K562 (cell line): ENCODE results near the gene GLDC. TPM values are rescaled to one million over a fixed set of nuclear protein-coding genes. Genes with fewer than 3 reads are reported as not detected.

Source experiments
- ATAC-seq: fragments of 200-7000 bp; cut with Tn5 transposase; 3 replicates; pipeline ENCODE4 v1.9.1; 2020; ENCODE audit warnings: moderate library complexity
- BruUV-seq: library from RNA; stranded (reverse); fragments of 400-500 nt; replicated peaks from 2 replicates; lab custom pipeline; 2021; lab: Mats Ljungman, UMichigan
- CTCF ChIA-PET: fragments of 300-600 bp; formaldehyde crosslinking; extraction: SDS; loops from one replicate; lab custom pipeline; 2021; ENCODE audit warnings: low intra/inter-chr PET ratio; lab: Yijun Ruan, JAX
- POLR2A ChIA-PET: fragments of 300-600, 350-650 bp; sonication (Branson Sonifier 250); formaldehyde crosslinking; extraction: SDS; loops from one replicate; lab custom pipeline; 2021; ENCODE audit warnings: antibody characterized with exemption, inconsistent platforms; lab: Yijun Ruan, JAX
- DNase-seq, 4 experiments: peaks; one replicate each; pipeline versions ENCODE4 v3.0.0 to v3.0.0-alpha.2; 2011 to 2018; ENCODE audit warnings: low spot score in 3 of 4, mixed read lengths in 3 of 4; ENCODE audit errors: extremely low read depth in 1 of 4
- FAIRE-seq: peaks from 2 replicates; lab custom pipeline; 2011; peaks lifted over from hg19 to GRCh38; lab: Jason Lieb, UNC
- H2AFZ ChIP-seq: 2 replicates; pipeline ENCODE4 v1.6.0; 2011; ENCODE audit warnings: low read depth, low read length, control low read depth, inconsistent platforms
- H3K27ac ChIP-seq: fragments of 200-600 bp; 3 replicates; pipeline ENCODE4 v1.8.0; 2011; ENCODE audit warnings: low read depth, mild to moderate bottlenecking, control low read depth, inconsistent platforms, low read length, moderate library complexity, mixed read lengths; ENCODE audit errors: extremely low read depth
- H3K27me3 ChIP-seq, 2 experiments: fragments of 300-600 bp in 1 of 2; 2 replicates in 1 of 2; 3 replicates in 1 of 2; pipeline versions ENCODE4 v1.6.0 to v1.8.0; 2011; ENCODE audit warnings: inconsistent platforms in 2 of 2, low read length in 2 of 2, mild to moderate bottlenecking in 1 of 2, mixed read lengths in 1 of 2, moderate library complexity in 1 of 2; ENCODE audit not compliant: control insufficient read depth in 2 of 2, insufficient read depth in 2 of 2
- H3K36me3 ChIP-seq: fragments of 300-600 bp; 3 replicates; pipeline ENCODE4 v1.8.0; 2011; ENCODE audit warnings: mild to moderate bottlenecking, low read length, inconsistent platforms; ENCODE audit not compliant: control insufficient read depth, insufficient read depth
- H3K4me1 ChIP-seq, 2 experiments: fragments of 200-600 bp in 1 of 2; replicated peaks in 1 of 2; 2 replicates in 1 of 2; 3 replicates in 1 of 2; pipeline versions ENCODE4 v1.5.1 to v1.8.0; 2011; ENCODE audit warnings: inconsistent platforms in 2 of 2, low read length in 2 of 2, mild to moderate bottlenecking in 1 of 2, mixed read lengths in 1 of 2, moderate library complexity in 1 of 2; ENCODE audit not compliant: control insufficient read depth in 2 of 2, insufficient read depth in 2 of 2
- H3K4me2 ChIP-seq: 2 replicates; pipeline ENCODE4 v1.6.1; 2011; ENCODE audit warnings: low read length, control low read depth, inconsistent platforms, mixed read lengths; ENCODE audit not compliant: insufficient read depth
- H3K4me3 ChIP-seq: fragments of 200-600 bp; sonication (generic), shearing (Covaris generic); 2 replicates; pipeline ENCODE4 v1.5.1; 2016; ENCODE audit warnings: control low read depth, inconsistent platforms
- H3K79me2 ChIP-seq: fragments of 200-600 bp; 3 replicates; pipeline ENCODE4 v1.8.0; 2011; ENCODE audit warnings: low read length, inconsistent platforms; ENCODE audit not compliant: control insufficient read depth, insufficient read depth
- H3K9ac ChIP-seq, 2 experiments: 2 replicates each; pipeline versions ENCODE4 v1.6.0 to v1.6.1; 2011; ENCODE audit warnings: low read depth in 2 of 2, low read length in 2 of 2, control low read depth in 1 of 2, inconsistent platforms in 1 of 2, mild to moderate bottlenecking in 1 of 2, mixed read lengths in 1 of 2; ENCODE audit not compliant: insufficient read depth in 1 of 2
- H3K9me1 ChIP-seq: one replicate; pipeline ENCODE4 v1.6.0; 2011; ENCODE audit warnings: inconsistent platforms, mild to moderate bottlenecking, low read length, moderate library complexity; ENCODE audit not compliant: control insufficient read depth, insufficient read depth
- H3K9me3 ChIP-seq: replicated peaks from 2 replicates; pipeline ENCODE4 v1.5.1; 2011; ENCODE audit warnings: low read depth, low read length, inconsistent platforms; ENCODE audit not compliant: control insufficient read depth, insufficient read depth
- H4K20me1 ChIP-seq: replicated peaks from 2 replicates; pipeline ENCODE4 v1.6.1; 2011; ENCODE audit warnings: low read length, inconsistent platforms, mixed read lengths; ENCODE audit not compliant: control insufficient read depth, insufficient read depth
- EGR1 ChIP-seq: fragments of 450-650 bp; conservative IDR thresholded peaks from 2 replicates; pipeline ENCODE4 v1.6.1; 2017; ENCODE audit warnings: mild to moderate bottlenecking
- SIN3A ChIP-seq, 2 experiments: fragments of 150-350 bp in 1 of 2; IDR thresholded peaks; 2 replicates each; pipeline ENCODE4 v1.6.1; 2011 to 2016; ENCODE audit warnings: borderline replicate concordance in 2 of 2, low read depth in 2 of 2, low read length in 2 of 2, mild to moderate bottlenecking in 2 of 2, moderate library complexity in 2 of 2; ENCODE audit not compliant: control insufficient read depth in 1 of 2
- WGBS: fragments of 100-300 bp; shearing (Covaris generic); methylation state at CpG from one replicate; pipeline ENCODE4 v1.1.6; 2016; ENCODE audit warnings: low coverage, mixed read lengths; ENCODE audit not compliant: insufficient coverage; ENCODE audit errors: missing lambda C conversion rate; 5-methylcytosine and 5-hydroxymethylcytosine counted together
- in situ Hi-C: fragments of 300-500 bp; cut with MboI; formaldehyde crosslinking; loops from 4 replicates; pipeline ENCODE4 v1.15.0; 2018; ENCODE audit warnings: inconsistent platforms, mixed read lengths
- intact Hi-C: fragments of 100-400 bp; cut with micrococcal nuclease; formaldehyde crosslinking; loops from 2 replicates; pipeline ENCODE4 v1.14.2; 2022
- polyA plus RNA-seq, 8 experiments: library from polyadenylated mRNA; depleted of rRNA in 4 of 8; stranded (reverse) in 5 of 8; unstranded in 3 of 8; fragments of >200 nt; fragmentation: Nextera tagmentation in 2 of 8; fragmentation: Illumina TruSeq in 1 of 8; extraction: Ambion mirVana in 2 of 8; extraction: Trizol in 1 of 8; gene quantifications; 2 replicates each; pipeline versions ENCODE4 v1.2.1 to v1.2.3, GENCODE V29; 2011 to 2014; ENCODE audit warnings: inconsistent platforms in 1 of 8, missing spikeins in 1 of 8
- total RNA-seq, 7 experiments: library from RNA; depleted of rRNA in 6 of 7; stranded (reverse); fragments of >200 nt in 6 of 7; fragmentation: Illumina TruSeq in 2 of 7; extraction: Trizol in 2 of 7; gene quantifications; 2 replicates each; pipeline versions ENCODE4 v1.2.1 to v1.2.3, GENCODE V29; 2011 to 2021; ENCODE audit warnings: low replicate concordance in 1 of 7
- TF ChIP-seq, protein P1 (sequence below): sonication (generic); formaldehyde crosslinking; IDR thresholded peaks from 2 replicates; pipeline ENCODE4 v1.8.1; 2023; ENCODE audit warnings: mild to moderate bottlenecking, missing genetic modification reagents
- TF ChIP-seq, protein P2 (sequence below), 2 experiments: fragments of 450-650 bp; IDR thresholded peaks; 2 replicates each; pipeline ENCODE4 v1.6.1; 2018; ENCODE audit warnings: mild to moderate bottlenecking in 2 of 2, low read depth in 1 of 2; ENCODE audit not compliant: partially characterized antibody in 2 of 2

GLDC gene
- total and polyA plus RNA-seq, 9 of the 15 experiments (the other 6 are each of a cell fraction or from before 2014, with no cell fraction given) = 0.03 to 0.27 (median 0.08) TPM; not detected in 6

DNA sequence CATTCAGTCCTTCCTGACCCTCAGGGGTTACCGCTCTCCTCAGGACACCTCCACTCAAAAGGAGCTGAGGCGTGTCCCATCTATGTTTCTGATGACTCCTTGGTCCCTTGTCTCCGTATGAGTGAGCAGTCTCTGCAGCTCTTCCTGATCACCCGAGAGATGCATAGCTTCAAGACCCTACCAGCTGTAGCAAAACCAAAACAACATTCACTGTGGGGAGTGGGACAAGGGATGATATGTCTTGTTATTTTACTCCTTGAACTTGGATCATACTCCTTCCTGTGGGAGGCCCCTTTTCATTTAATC is 14.4 kb downstream of the GLDC start:
- Histone ChIP-seq H3K27me3 (peaks cover 0 to 19% of the 10 kb centered on the region in 2 experiments; a peak in 1 of 5 replicates), H3K4me3 (no peak overlapping the region), H4K20me1 (no peaks in the 10 kb centered on the region), H3K9ac (no peak overlapping the region), H3K4me1 (no peaks in the 10 kb centered on the region; a peak in 1 of 5 replicates), H3K9me3 (no peaks in the 10 kb centered on the region), H2AFZ (no peak overlapping the region), H3K9me1 (no peaks in the 10 kb centered on the region), H3K36me3 (no peaks in the 10 kb centered on the region), H3K79me2 (no peaks in the 10 kb centered on the region), H3K27ac (no peak overlapping the region), H3K4me2 (no peak overlapping the region)
- intact Hi-C loops (no loop called here), in situ Hi-C loops (no loop called here)
- ATAC-seq = no peak
- TF ChIP-seq SIN3A (IDR thresholded peaks at IDR 0.05; ENCODE audit: borderline replicate concordance in 2 of 2, control insufficient read depth in 1 of 2, low read depth in 2 of 2, low read length in 2 of 2) = no peak
- TF ChIP-seq, protein P1, sequence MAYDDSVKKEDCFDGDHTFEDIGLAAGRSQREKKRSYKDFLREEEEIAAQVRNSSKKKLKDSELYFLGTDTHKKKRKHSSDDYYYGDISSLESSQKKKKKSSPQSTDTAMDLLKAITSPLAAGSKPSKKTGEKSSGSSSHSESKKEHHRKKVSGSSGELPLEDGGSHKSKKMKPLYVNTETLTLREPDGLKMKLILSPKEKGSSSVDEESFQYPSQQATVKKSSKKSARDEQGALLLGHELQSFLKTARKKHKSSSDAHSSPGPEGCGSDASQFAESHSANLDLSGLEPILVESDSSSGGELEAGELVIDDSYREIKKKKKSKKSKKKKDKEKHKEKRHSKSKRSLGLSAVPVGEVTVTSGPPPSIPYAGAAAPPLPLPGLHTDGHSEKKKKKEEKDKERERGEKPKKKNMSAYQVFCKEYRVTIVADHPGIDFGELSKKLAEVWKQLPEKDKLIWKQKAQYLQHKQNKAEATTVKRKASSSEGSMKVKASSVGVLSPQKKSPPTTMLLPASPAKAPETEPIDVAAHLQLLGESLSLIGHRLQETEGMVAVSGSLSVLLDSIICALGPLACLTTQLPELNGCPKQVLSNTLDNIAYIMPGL (CRISPR knock-in tag) = no peak
- TF ChIP-seq EGR1 = no peak
- TF ChIP-seq, protein P2, sequence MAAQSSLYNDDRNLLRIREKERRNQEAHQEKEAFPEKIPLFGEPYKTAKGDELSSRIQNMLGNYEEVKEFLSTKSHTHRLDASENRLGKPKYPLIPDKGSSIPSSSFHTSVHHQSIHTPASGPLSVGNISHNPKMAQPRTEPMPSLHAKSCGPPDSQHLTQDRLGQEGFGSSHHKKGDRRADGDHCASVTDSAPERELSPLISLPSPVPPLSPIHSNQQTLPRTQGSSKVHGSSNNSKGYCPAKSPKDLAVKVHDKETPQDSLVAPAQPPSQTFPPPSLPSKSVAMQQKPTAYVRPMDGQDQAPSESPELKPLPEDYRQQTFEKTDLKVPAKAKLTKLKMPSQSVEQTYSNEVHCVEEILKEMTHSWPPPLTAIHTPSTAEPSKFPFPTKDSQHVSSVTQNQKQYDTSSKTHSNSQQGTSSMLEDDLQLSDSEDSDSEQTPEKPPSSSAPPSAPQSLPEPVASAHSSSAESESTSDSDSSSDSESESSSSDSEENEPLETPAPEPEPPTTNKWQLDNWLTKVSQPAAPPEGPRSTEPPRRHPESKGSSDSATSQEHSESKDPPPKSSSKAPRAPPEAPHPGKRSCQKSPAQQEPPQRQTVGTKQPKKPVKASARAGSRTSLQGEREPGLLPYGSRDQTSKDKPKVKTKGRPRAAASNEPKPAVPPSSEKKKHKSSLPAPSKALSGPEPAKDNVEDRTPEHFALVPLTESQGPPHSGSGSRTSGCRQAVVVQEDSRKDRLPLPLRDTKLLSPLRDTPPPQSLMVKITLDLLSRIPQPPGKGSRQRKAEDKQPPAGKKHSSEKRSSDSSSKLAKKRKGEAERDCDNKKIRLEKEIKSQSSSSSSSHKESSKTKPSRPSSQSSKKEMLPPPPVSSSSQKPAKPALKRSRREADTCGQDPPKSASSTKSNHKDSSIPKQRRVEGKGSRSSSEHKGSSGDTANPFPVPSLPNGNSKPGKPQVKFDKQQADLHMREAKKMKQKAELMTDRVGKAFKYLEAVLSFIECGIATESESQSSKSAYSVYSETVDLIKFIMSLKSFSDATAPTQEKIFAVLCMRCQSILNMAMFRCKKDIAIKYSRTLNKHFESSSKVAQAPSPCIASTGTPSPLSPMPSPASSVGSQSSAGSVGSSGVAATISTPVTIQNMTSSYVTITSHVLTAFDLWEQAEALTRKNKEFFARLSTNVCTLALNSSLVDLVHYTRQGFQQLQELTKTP (IDR thresholded peaks at IDR 0.05; ENCODE audit: low read depth in 1 of 2, partially characterized antibody in 2 of 2) = no peak
- no TSS peak for BruUV-seq
- 20% methylated on average over 4 of the region's 4 CpGs for WGBS
- ChIA-PET POLR2A (interaction anchor here (0.7 kb wide), 1 partner anchor 469 kb away, joined by 3 read pairs; no protein-coding TSS in a partner anchor), CTCF (no interaction called here)
- FAIRE-seq = no peak
- no peak for DNase-seq
